Ovary (tissue), 9 donors: Measurements from ENCODE around the gene SLC6A18. TPM values are rescaled to one million over a fixed set of nuclear protein-coding genes. Genes with fewer than 3 reads are reported as not detected.

Source experiments
- DNase-seq, 5 donors: peaks; one replicate each; pipeline ENCODE4 v3.0.0-alpha.2; 2019 to 2020
- H3K27ac ChIP-seq, 2 donors: fragments of 200-600 bp; one replicate each; pipeline versions ENCODE4 v1.5.1 to v1.8.0; 2019 to 2022
- H3K27me3 ChIP-seq: fragments of 200-600 bp; one replicate; pipeline ENCODE4 v1.8.0; 2022
- H3K36me3 ChIP-seq: fragments of 200-600 bp; sonication (generic); one replicate; pipeline ENCODE4 v1.5.1; 2019
- H3K4me1 ChIP-seq: one replicate; pipeline ENCODE4 v1.8.1; 2013; ENCODE audit warnings: mild to moderate bottlenecking, moderate library complexity; ENCODE audit not compliant: insufficient read depth
- H3K4me3 ChIP-seq: fragments of 200-600 bp; sonication (generic); one replicate; pipeline ENCODE4 v1.5.1; 2017
- H3K9me3 ChIP-seq, 2 donors: fragments of 200-600 bp in 1 of 2; sonication (generic) in 1 of 2; one replicate each; pipeline versions ENCODE4 v1.5.1 to v1.8.1; 2013 to 2019; ENCODE audit warnings: mild to moderate bottlenecking in 1 of 2, moderate library complexity in 1 of 2
- CTCF ChIP-seq, 3 donors: fragments of 450-650 bp in 2 of 3; fragments of 200-600 bp in 1 of 3; IDR thresholded peaks; one replicate each; pipeline versions ENCODE4 v1.5.1 to v1.8.0; 2016 to 2022; ENCODE audit warnings: antibody characterized with exemption in 3 of 3, mild to moderate bottlenecking in 1 of 3
- EP300 ChIP-seq: sonication (generic); formaldehyde crosslinking; IDR thresholded peaks from one replicate; pipeline ENCODE4 v1.6.1; 2017; ENCODE audit warnings: antibody characterized with exemption
- POLR2A ChIP-seq: fragments of 450-650 bp; IDR thresholded peaks from one replicate; pipeline ENCODE4 v1.6.1; 2017; ENCODE audit warnings: antibody characterized with exemption, mild to moderate bottlenecking, moderate library complexity
- WGBS, 3 donors: extraction: QIAGEN DNeasy Blood & Tissue Kit in 1 of 3; methylation state at CpG; one replicate each; pipeline versions ENCODE4 v1.1.5 to v1.1.7; 2013 to 2017; 5-methylcytosine and 5-hydroxymethylcytosine counted together
- intact Hi-C, 4 donors: fragments of 100-400 bp; cut with DNase I; formaldehyde crosslinking; loops; one replicate each; pipeline versions ENCODE4 v1.11.0 to v1.15.1; 2022 to 2023
- polyA plus RNA-seq, 2 donors: library from polyadenylated mRNA; stranded (reverse); fragments of 200-250 nt in 1 of 2; fragments of 350-450 nt in 1 of 2; fragmentation: Illumina TruSeq in 1 of 2; extraction: RNeasy Lipid Tissue Mini Kit (QIAGEN cat#74804) in 1 of 2; gene quantifications; one replicate each; pipeline ENCODE4 v1.2.3, GENCODE V29; 2013 to 2014
- total RNA-seq, 7 donors: library from RNA; depleted of rRNA in 2 of 7; stranded (reverse); fragments of >200 nt in 2 of 7; fragmentation: NEBNext Ultra II Directional in 3 of 7; extraction: Animal tissue kit (Norgen Biotek cat#: 25700) in 3 of 7; gene quantifications; one replicate each; pipeline versions ENCODE4 v1.1.0 to v1.2.4, GENCODE V29; 2016 to 2023
- donor health status: DM: no; HTN: no; CAD: no; lungs with moderate emphysema.
- donor health status: DM: no; HTN: no; CAD: no.
- donor health status: Bipolar disorder and iron deficiency.
- donor health status: DM: yes; HTN: yes; CAD: no.
- donor health status: DM: no; HTN: no; CAD: no.
- donor health status: DM: yes; HTN: yes; CAD: no.

The SLC6A18 gene
- total and polyA plus RNA-seq, 9 donors = not detected

DNA sequence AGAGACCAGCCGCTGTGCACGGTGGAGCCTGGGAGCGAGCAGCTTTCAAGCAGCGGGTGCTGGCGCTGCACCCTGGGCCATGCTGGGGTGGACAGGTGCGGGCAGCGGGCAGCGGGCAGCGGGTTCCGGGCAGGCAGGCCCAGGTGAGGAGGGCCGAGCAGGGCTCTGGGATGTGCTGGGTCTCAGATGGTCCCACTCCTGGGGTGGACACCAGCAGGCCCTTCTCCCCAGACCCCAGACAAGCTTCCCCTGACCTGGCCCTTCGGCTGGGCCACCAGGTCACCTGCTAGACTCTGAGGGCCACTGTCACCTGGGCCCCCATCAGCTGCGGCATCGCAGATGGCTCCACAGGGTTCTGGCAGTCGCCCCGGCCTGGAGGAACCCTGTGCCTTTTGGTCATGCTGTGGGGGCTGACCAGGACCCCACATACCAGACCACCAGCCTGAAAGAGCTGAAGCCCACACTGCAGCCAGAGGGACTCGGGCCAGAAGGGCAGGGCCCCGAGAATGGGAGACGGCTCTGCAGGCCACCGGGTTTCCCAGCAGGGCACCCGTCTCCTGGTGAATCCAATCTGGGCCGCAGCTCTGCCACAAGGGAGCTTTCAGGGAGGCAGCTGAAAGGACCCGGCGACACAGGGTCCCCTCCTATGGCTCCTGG, 21.7 kb upstream of the SLC6A18 start:
- DNase-seq = no peak
- H3K36me3 ChIP-seq = no peaks in the 10 kb centered on the region

DNA sequence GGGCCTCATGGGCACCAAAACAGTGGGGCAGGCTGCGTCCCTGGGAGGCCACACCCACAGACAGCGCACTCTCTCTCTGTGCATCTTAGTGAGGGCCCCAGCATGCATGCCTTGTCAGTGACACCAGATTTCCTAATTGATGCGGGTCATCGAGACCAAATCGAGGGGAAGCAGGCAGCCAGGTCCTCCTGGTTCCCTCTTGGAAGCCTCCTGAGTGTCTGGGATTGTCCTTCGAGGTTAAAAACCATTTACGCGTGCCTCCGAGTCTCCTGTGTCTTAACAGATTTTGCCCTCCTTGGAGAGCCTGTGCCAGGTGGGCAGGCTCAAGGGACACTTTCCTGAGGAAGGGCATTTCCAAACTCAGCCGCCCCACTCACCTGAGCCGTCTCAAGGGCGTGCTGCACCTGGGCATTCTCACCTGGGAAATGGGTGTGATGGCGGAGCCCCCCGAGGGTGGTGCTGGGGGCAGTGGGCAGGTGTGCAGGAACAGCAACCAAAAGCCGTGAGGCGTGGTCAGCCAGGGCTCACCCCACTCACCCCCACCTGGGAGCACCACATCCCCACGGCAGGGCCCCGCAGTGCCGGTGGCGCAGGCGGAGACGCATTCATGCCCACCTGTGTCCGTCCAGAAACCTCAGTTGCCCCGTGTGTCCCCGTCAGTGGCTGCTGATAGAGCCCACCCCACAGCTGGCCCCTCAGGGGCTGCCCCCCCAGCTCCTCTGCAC, 21.1 kb upstream of the SLC6A18 start:
- 55 to 67% (median 58%) methylated on average over 23 to 25 of the region's 25 CpGs for WGBS, 3 donors
- H3K27ac ChIP-seq = no peak overlapping the region
- DNase-seq = no peak
- no peaks in the 10 kb centered on the region for H3K9me3 ChIP-seq
- no peak overlapping the region for H3K4me3 ChIP-seq
- TF ChIP-seq POLR2A (no peak), EP300 (no peak), CTCF (IDR thresholded peaks at IDR 0.05) (no peak)
- no peaks in the 10 kb centered on the region for H3K4me1 ChIP-seq
- no peaks in the 10 kb centered on the region for H3K36me3 ChIP-seq
- H3K27me3 ChIP-seq = no peaks in the 10 kb centered on the region
- intact Hi-C loops = no loop called here

More for the DNA sequence above, 21.7 kb upstream of the SLC6A18 start:
- Histone ChIP-seq H3K4me3 (no peak overlapping the region), H3K27me3 (no peaks in the 10 kb centered on the region), H3K27ac (no peak overlapping the region), H3K4me1 (no peaks in the 10 kb centered on the region), H3K9me3 (no peaks in the 10 kb centered on the region)
- WGBS, 3 donors = 85 to 92% (median 87%) methylated on average over 22 to 24 of the region's 24 CpGs
- intact Hi-C loops = no loop called here
- TF ChIP-seq EP300 (no peak), POLR2A (no peak), CTCF (IDR thresholded peaks at IDR 0.05) (no peak)

- no peaks in the 10 kb centered on the region for H3K4me1 ChIP-seq
- H3K36me3 ChIP-seq = no peaks in the 10 kb centered on the region
- H3K9me3 ChIP-seq = no peaks in the 10 kb centered on the region
- H3K4me3 ChIP-seq = no peak overlapping the region
- WGBS, 3 donors = 7 to 24% (median 10%) methylated on average over 17 to 18 of the region's 18 CpGs
- no peak for TF ChIP-seq EP300
- DNase-seq = peak in 3 of 5 donors; percentile 30 to 61 (median 54)
- no peaks in the 10 kb centered on the region for H3K27me3 ChIP-seq
- intact Hi-C loops = no loop called here
- no peak overlapping the region for H3K27ac ChIP-seq
Observed at GRCh38 chr5:1204693-1205242, 20.4 kb upstream of the SLC6A18 start.

GRCh38 chr5:1205255-1206180, 19.7 kb upstream of the SLC6A18 start:
- TF ChIP-seq POLR2A (no peak), EP300 (no peak), CTCF (IDR thresholded peaks at IDR 0.05) (no peak)
- DNase-seq = no peak
- WGBS, 3 donors = 55 to 67% (median 63%) methylated on average over 11 of the region's 11 CpGs
- no peaks in the 10 kb centered on the region for H3K36me3 ChIP-seq
- H3K27ac ChIP-seq = no peak overlapping the region
- no peaks in the 10 kb centered on the region for H3K4me1 ChIP-seq
- intact Hi-C loops = no loop called here
- H3K4me3 ChIP-seq = no peak overlapping the region
- H3K27me3 ChIP-seq = no peaks in the 10 kb centered on the region
- H3K9me3 ChIP-seq = no peaks in the 10 kb centered on the region
